ENCODE results near the gene TMEM140.

- TF ChIP-seq POLR2AphosphoS5 (IDR thresholded peaks at IDR 0.05) (no peak), CTCF (IDR thresholded peaks at IDR 0.05) (no peak)
Measured at GRCh38 chr7:135178364-135178763, 30.5 kb downstream of the TMEM140 start.
